Measurements from ENCODE around the gene RMDN2. TPM values are rescaled to one million over a fixed set of nuclear protein-coding genes. Genes with fewer than 3 reads are reported as not detected.
"Not testable (repeated sequence)": the region's sequence is repeated elsewhere in the genome, so short reads cannot be mapped to it uniquely, and the experiment has no call there.

RMDN2 gene
- total RNA-seq, 1 donor from 2014 or later, result 2.5 TPM

DNA sequence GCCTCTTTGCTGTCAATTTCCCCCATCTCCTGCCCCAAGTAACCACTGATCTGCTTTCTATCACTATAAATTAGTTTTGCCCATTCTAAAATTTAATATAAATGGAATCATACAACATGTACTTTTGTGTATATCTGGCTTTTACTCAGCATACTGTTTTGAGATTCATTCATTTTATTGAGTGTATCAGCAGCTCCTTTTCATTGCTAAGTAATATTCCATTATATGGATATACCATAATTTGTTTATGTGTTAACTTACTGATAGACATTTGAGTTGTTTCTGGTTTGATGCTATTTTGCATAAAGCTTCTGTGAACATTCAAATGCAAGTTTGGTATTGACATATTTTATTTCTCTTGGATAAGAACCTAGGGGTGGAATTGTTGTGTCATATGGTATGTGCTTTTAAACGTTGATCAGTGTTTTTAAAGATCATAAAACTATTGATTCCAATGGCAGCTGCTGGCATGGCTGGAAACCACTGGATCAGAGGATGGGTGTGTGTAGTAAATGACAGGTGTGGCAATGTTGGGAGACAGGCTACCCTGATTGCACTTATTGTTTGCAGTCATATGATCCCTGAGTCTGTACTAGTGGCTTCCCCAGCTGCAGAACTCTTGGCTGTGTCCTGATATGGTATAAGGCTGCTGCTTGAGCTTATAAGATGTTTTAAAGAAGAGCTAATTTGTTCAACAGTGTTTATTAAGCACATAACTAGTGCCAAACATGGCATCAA is 75.6 kb downstream of the RMDN2 start:
- DNase-seq (ENCODE audit: low spot score), result no peak
- TF ChIP-seq, protein P1, sequence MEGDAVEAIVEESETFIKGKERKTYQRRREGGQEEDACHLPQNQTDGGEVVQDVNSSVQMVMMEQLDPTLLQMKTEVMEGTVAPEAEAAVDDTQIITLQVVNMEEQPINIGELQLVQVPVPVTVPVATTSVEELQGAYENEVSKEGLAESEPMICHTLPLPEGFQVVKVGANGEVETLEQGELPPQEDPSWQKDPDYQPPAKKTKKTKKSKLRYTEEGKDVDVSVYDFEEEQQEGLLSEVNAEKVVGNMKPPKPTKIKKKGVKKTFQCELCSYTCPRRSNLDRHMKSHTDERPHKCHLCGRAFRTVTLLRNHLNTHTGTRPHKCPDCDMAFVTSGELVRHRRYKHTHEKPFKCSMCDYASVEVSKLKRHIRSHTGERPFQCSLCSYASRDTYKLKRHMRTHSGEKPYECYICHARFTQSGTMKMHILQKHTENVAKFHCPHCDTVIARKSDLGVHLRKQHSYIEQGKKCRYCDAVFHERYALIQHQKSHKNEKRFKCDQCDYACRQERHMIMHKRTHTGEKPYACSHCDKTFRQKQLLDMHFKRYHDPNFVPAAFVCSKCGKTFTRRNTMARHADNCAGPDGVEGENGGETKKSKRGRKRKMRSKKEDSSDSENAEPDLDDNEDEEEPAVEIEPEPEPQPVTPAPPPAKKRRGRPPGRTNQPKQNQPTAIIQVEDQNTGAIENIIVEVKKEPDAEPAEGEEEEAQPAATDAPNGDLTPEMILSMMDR (IDR thresholded peaks at IDR 0.05; ENCODE audit: unreplicated experiment), result no peak

DNA sequence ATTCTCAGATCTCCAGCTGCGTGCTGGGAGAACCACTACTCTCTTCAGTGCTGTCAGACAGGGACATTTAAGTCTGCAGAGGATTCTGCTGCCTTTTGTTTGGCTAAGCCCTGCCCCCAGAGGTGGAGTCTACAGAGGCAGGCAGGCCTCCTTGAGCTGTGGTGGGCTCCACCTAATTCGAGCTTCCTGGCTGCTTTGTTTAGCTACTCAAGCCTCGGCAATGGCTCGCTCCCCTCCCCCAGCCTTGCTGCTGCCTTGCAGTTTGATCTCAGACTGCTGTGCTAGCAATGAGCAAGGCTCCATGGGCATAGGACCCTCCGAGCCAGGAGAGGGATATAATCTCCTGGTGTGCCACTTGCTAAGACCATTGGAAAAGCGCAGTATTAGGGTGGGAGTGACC is 85.1 kb downstream of the RMDN2 start:
- H3K27me3 Mint-ChIP-seq (ENCODE audit: unreplicated experiment); H3K9me3 Mint-ChIP-seq (ENCODE audit: unreplicated experiment); DNase-seq (ENCODE audit: low spot score); H3K27ac Mint-ChIP-seq (ENCODE audit: unreplicated experiment); H3K4me1 Mint-ChIP-seq (ENCODE audit: unreplicated experiment); H3K4me3 Mint-ChIP-seq (ENCODE audit: unreplicated experiment): not testable (repeated sequence)
- H3K36me3 Mint-ChIP-seq (ENCODE audit: low read depth, unreplicated experiment), result peaks cover 11% of the 10 kb centered on the region

More for the DNA sequence above, 75.6 kb downstream of the RMDN2 start:
- no peaks in the 10 kb centered on the region for H3K4me1 Mint-ChIP-seq (ENCODE audit: unreplicated experiment)
- H3K4me3 Mint-ChIP-seq (ENCODE audit: unreplicated experiment), result no peak overlapping the region
- H3K36me3 Mint-ChIP-seq (ENCODE audit: low read depth, unreplicated experiment), result peaks cover 4% of the 10 kb centered on the region
- no peaks in the 10 kb centered on the region for H3K27me3 Mint-ChIP-seq (ENCODE audit: unreplicated experiment)
- H3K27ac Mint-ChIP-seq (ENCODE audit: unreplicated experiment), result no peak overlapping the region
- no peaks in the 10 kb centered on the region for H3K9me3 Mint-ChIP-seq (ENCODE audit: unreplicated experiment)

GRCh38 chr2:38010995-38011394 is 85.9 kb downstream of the RMDN2 start:
- Mint-ChIP-seq H3K27ac (ENCODE audit: unreplicated experiment) (no peak overlapping the region), H3K36me3 (ENCODE audit: low read depth, unreplicated experiment) (peaks cover 11% of the 10 kb centered on the region), H3K4me3 (ENCODE audit: unreplicated experiment) (no peak overlapping the region), H3K4me1 (ENCODE audit: unreplicated experiment) (no peaks in the 10 kb centered on the region), H3K9me3 (ENCODE audit: unreplicated experiment) (no peaks in the 10 kb centered on the region), H3K27me3 (ENCODE audit: unreplicated experiment) (no peaks in the 10 kb centered on the region)
- TF ChIP-seq, protein P1 (IDR thresholded peaks at IDR 0.05; ENCODE audit: unreplicated experiment), result no peak
- no peak for DNase-seq (ENCODE audit: low spot score)

- H3K27ac Mint-ChIP-seq (ENCODE audit: unreplicated experiment), result no peak overlapping the region
- H3K9me3 Mint-ChIP-seq (ENCODE audit: unreplicated experiment), result no peaks in the 10 kb centered on the region
- H3K36me3 Mint-ChIP-seq (ENCODE audit: low read depth, unreplicated experiment), result peaks cover 11% of the 10 kb centered on the region
- TF ChIP-seq, protein P1 (IDR thresholded peaks at IDR 0.05; ENCODE audit: unreplicated experiment), result no peak
- no peak for DNase-seq (ENCODE audit: low spot score)
- no peaks in the 10 kb centered on the region for H3K4me1 Mint-ChIP-seq (ENCODE audit: unreplicated experiment)
- H3K4me3 Mint-ChIP-seq (ENCODE audit: unreplicated experiment), result no peak overlapping the region
- H3K27me3 Mint-ChIP-seq (ENCODE audit: unreplicated experiment), result no peaks in the 10 kb centered on the region
These were observed 88.2 kb downstream of the RMDN2 start for GRCh38 chr2:38013158-38013752.

DNA sequence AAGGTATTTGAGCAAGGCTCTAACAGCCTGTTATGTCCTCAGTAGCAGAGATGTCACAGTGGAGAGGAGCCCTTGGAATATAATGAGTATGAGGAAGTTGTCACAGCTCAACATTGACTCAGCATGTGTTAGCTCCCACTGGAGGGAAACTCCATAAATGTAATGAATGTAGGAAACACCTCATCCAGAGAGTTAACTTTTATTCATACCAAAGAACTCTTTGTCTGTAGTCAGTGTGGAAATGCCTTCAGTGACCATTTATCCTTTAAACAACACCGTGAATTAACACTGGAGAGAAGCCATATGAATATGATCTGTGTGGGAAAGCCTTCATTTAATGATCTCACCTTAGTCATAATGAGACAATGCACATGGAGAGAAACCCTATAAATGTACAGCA is 91.1 kb downstream of the RMDN2 start:
- Mint-ChIP-seq H3K4me3 (ENCODE audit: unreplicated experiment) (no peak overlapping the region), H3K36me3 (ENCODE audit: low read depth, unreplicated experiment) (peaks cover 2% of the 10 kb centered on the region), H3K27ac (ENCODE audit: unreplicated experiment) (no peak overlapping the region), H3K27me3 (ENCODE audit: unreplicated experiment) (no peaks in the 10 kb centered on the region), H3K9me3 (ENCODE audit: unreplicated experiment) (no peaks in the 10 kb centered on the region), H3K4me1 (ENCODE audit: unreplicated experiment) (no peaks in the 10 kb centered on the region)
- DNase-seq (ENCODE audit: low spot score), result no peak
- TF ChIP-seq, protein P1 (IDR thresholded peaks at IDR 0.05; ENCODE audit: unreplicated experiment), result no peak
